Heart left ventricle (tissue), 13 donors: ENCODE measurements around the gene MYBPC1.

ENCODE experiments used
- POLR2A ChIP-seq, 2 donors: fragments of 450-650 bp; IDR thresholded peaks; one replicate each; pipeline ENCODE4 v1.6.1; 2017; ENCODE audit warnings: antibody characterized with exemption in 2 of 2, mild to moderate bottlenecking in 2 of 2, moderate library complexity in 2 of 2
- TF ChIP-seq, protein P1 (sequence below), 12 donors: fragments of 200-600 bp; sonication (generic) in 4 of 12; IDR thresholded peaks; one replicate each; pipeline versions ENCODE4 v1.5.0 to v1.8.0; 2018 to 2022; ENCODE audit warnings: antibody characterized with exemption in 12 of 12, mild to moderate bottlenecking in 5 of 12
- donor health status: ischemic (EF 13 %, LVEDD 7.1; RV severe dilation, severe dysfunction).
- donor health status: DM: no; HTN: yes; CAD: no.
- donor health status: DM: no; HTN: no; CAD: no.
- donor health status: ischemic (EF 25% LVEDD 6.9; RV normal size, moderate dysfunction).
- donor health status: ischemic (EF 25% LVEDD 5.7; RV mildly dilated, moderate dysfunction).
- donor health status: ischemic (EF 35%, LVEDD 5.7; RV mildly dilated, moderate dysfunction).
- donor health status: nonischemic (EF 11% LVEDD 7.7; RV severe dilation, severe dysfunction).
- donor health status: DM: yes; HTN: yes; CAD: no.
- donor health status: PGD.
- donor health status: ischemic (EF 29% LVEDD 5.4; RV normal size, mild dysfunction).
- donor health status: nonischemic (EF 23%, LVEDD 6.1; RV moderate dilation, normal function).

DNA sequence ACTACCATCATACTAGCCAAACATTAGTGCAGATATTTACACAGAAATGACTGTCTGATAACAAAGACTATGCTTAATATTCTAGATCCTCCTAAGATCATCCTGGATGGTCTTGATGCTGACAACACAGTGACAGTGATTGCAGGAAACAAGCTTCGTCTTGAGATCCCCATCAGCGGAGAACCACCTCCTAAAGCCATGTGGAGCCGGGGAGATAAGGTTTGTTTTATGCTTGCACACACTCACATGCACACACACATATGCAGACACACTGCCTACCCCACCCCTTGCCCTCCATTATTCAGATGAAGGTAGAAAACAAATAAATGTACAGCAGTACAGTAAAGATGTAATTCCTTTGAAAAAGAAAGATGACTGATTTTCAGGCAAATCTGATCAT, 58.3 kb downstream of the MYBPC1 start:
- TF ChIP-seq, protein P1, sequence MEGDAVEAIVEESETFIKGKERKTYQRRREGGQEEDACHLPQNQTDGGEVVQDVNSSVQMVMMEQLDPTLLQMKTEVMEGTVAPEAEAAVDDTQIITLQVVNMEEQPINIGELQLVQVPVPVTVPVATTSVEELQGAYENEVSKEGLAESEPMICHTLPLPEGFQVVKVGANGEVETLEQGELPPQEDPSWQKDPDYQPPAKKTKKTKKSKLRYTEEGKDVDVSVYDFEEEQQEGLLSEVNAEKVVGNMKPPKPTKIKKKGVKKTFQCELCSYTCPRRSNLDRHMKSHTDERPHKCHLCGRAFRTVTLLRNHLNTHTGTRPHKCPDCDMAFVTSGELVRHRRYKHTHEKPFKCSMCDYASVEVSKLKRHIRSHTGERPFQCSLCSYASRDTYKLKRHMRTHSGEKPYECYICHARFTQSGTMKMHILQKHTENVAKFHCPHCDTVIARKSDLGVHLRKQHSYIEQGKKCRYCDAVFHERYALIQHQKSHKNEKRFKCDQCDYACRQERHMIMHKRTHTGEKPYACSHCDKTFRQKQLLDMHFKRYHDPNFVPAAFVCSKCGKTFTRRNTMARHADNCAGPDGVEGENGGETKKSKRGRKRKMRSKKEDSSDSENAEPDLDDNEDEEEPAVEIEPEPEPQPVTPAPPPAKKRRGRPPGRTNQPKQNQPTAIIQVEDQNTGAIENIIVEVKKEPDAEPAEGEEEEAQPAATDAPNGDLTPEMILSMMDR (IDR thresholded peaks at IDR 0.05): no peak
- TF ChIP-seq POLR2A (IDR thresholded peaks at IDR 0.05): no peak
